Keratinocyte (primary cell): ENCODE measurements around the gene TMPRSS6. TPM values are rescaled to one million over a fixed set of nuclear protein-coding genes. Genes with fewer than 3 reads are reported as not detected.
A peak's percentile ranks its signal among the peaks of the same experiment; 100 is the strongest.

Experiments
- DNase-seq: peaks from one replicate; pipeline ENCODE4 v3.0.0-alpha.2; 2011; ENCODE audit warnings: low read depth, missing footprints, low spot score
- FAIRE-seq: peaks from 2 replicates; lab custom pipeline; 2011; peaks lifted over from hg19 to GRCh38; lab: Jason Lieb, UNC
- H2AFZ ChIP-seq: 2 replicates; pipeline ENCODE4 v1.6.0; 2012; ENCODE audit warnings: low read length, control low read depth, inconsistent platforms; ENCODE audit not compliant: control insufficient read depth
- H3K27ac ChIP-seq: 2 replicates; pipeline ENCODE4 v1.5.1; 2011; ENCODE audit warnings: low read length; ENCODE audit not compliant: control insufficient read depth, insufficient read depth
- H3K27me3 ChIP-seq: 3 replicates; pipeline ENCODE4 v1.6.0; 2011; ENCODE audit warnings: low read length; ENCODE audit not compliant: control insufficient read depth, insufficient read depth; ENCODE audit errors: extremely low read depth
- H3K36me3 ChIP-seq, 2 experiments: 2 replicates in 1 of 2; 3 replicates in 1 of 2; pipeline ENCODE4 v1.5.1; 2011; ENCODE audit warnings: low read length in 2 of 2, mild to moderate bottlenecking in 1 of 2; ENCODE audit not compliant: control insufficient read depth in 2 of 2, insufficient read depth in 2 of 2; ENCODE audit errors: extremely low read depth in 1 of 2
- H3K4me1 ChIP-seq: 3 replicates; pipeline ENCODE4 v1.5.1; 2011; ENCODE audit warnings: low read length; ENCODE audit not compliant: control insufficient read depth, insufficient read depth; ENCODE audit errors: extremely low read depth
- H3K4me2 ChIP-seq: 3 replicates; pipeline ENCODE4 v1.6.0; 2011; ENCODE audit warnings: low read depth, low read length; ENCODE audit not compliant: control insufficient read depth, insufficient read depth; ENCODE audit errors: extremely low read depth
- H3K4me3 ChIP-seq, 3 experiments: fragments of 200-600 bp in 1 of 3; sonication (generic) in 1 of 3; 2 replicates in 2 of 3; 3 replicates in 1 of 3; pipeline ENCODE4 v1.5.1; 2011 to 2016; ENCODE audit warnings: low read length in 3 of 3, mild to moderate bottlenecking in 3 of 3, control low read depth in 2 of 3, inconsistent platforms in 1 of 3, low read depth in 1 of 3, mixed read lengths in 1 of 3, mixed run types in 1 of 3, moderate library complexity in 1 of 3; ENCODE audit not compliant: control insufficient read depth in 2 of 3, insufficient read depth in 2 of 3; ENCODE audit errors: extremely low read depth in 1 of 3
- H3K79me2 ChIP-seq: 2 replicates; pipeline ENCODE4 v1.6.0; 2012; ENCODE audit warnings: low read length; ENCODE audit not compliant: control insufficient read depth, insufficient read depth
- H3K9ac ChIP-seq: 3 replicates; pipeline ENCODE4 v1.6.0; 2011; ENCODE audit warnings: low read length; ENCODE audit not compliant: control insufficient read depth, insufficient read depth; ENCODE audit errors: extremely low read depth
- H3K9me1 ChIP-seq: 3 replicates; pipeline ENCODE4 v1.6.0; 2011; ENCODE audit warnings: low read length; ENCODE audit not compliant: control insufficient read depth, insufficient read depth; ENCODE audit errors: extremely low read depth
- H3K9me3 ChIP-seq: 2 replicates; pipeline ENCODE4 v1.5.1; 2012; ENCODE audit warnings: low read depth, low read length; ENCODE audit not compliant: control insufficient read depth
- H4K20me1 ChIP-seq: 3 replicates; pipeline ENCODE4 v1.6.0; 2011; ENCODE audit warnings: low read length; ENCODE audit not compliant: control insufficient read depth, insufficient read depth; ENCODE audit errors: extremely low read depth
- CTCF ChIP-seq, 3 experiments: IDR thresholded peaks in 1 of 3; conservative IDR thresholded peaks in 1 of 3; optimal IDR thresholded peaks in 1 of 3; 2 replicates in 2 of 3; 3 replicates in 1 of 3; pipeline versions ENCODE3 to v1.5.1; 2011; ENCODE audit warnings: low read length in 3 of 3, mild to moderate bottlenecking in 3 of 3, moderate library complexity in 2 of 3, control low read depth in 1 of 3, inconsistent platforms in 1 of 3; ENCODE audit not compliant: insufficient read depth in 2 of 3; ENCODE audit errors: extremely low read depth in 1 of 3
- EZH2 ChIP-seq: IDR thresholded peaks from one replicate; pipeline ENCODE4 v1.6.1; 2012; ENCODE audit warnings: inconsistent platforms, mild to moderate bottlenecking, low read length, moderate library complexity
- dilution Hi-C: fragments of 300-500 bp; cut with MboI; formaldehyde crosslinking; loops from one replicate; pipeline ENCODE4 v1.7.0; 2020; ENCODE audit warnings: low sequenced_read_pairs; ENCODE audit not compliant: extremely low pct_ligation_motif_present
- polyA plus RNA-seq, 5 experiments: library from polyadenylated mRNA; depleted of rRNA in 3 of 5; stranded (reverse) in 3 of 5; stranded (forward) in 1 of 5; unstranded in 1 of 5; fragments of >200 nt; gene quantifications; 1 replicate in 1 of 5; 2 replicates in 3 of 5; 3 replicates in 1 of 5; pipeline versions ENCODE4 v1.2.1 to v1.2.3, GENCODE V29; 2011 to 2012; ENCODE audit warnings: missing spikeins in 2 of 5, low read depth in 1 of 5, low replicate concordance in 1 of 5

The TMPRSS6 gene
- polyA plus RNA-seq, 1 donor (not counting 4 experiments of a cell fraction or from before 2014, with no cell fraction given): not detected

- no peaks in the 10 kb centered on the region for H4K20me1 ChIP-seq
- FAIRE-seq (peak; percentile 29), DNase-seq (no peak)
- H3K9ac ChIP-seq: no peak overlapping the region
- no peaks in the 10 kb centered on the region for H3K9me1 ChIP-seq
- H3K4me3 ChIP-seq: no peak overlapping the region
- H3K27me3 ChIP-seq: peaks cover 8% of the 10 kb centered on the region
- no peak overlapping the region for H2AFZ ChIP-seq
- no peak overlapping the region for H3K27ac ChIP-seq
- TF ChIP-seq EZH2: no peak
- no peak for TF ChIP-seq CTCF (optimal IDR thresholded peaks at IDR 0.05 in 1 of 3, IDR thresholded peaks at IDR 0.05 in 1 of 3, conservative IDR thresholded peaks at IDR 0.05 in 1 of 3; ENCODE audit: extremely low read depth in 1 of 3, insufficient read depth in 2 of 3, low read length in 3 of 3)
- H3K4me1 ChIP-seq: no peaks in the 10 kb centered on the region
- no peak overlapping the region for H3K4me2 ChIP-seq
- peaks cover 4% of the 10 kb centered on the region for H3K9me3 ChIP-seq
- dilution Hi-C loops: no loop called here
- no peaks in the 10 kb centered on the region for H3K36me3 ChIP-seq
- H3K79me2 ChIP-seq: no peaks in the 10 kb centered on the region
These were observed 48.2 kb upstream of the TMPRSS6 start for GRCh38 chr22:37157516-37158285.

GRCh38 chr22:37156686-37157435 is 47.3 kb upstream of the TMPRSS6 start:
- H3K4me2 ChIP-seq: no peak overlapping the region
- H3K9me3 ChIP-seq: peaks cover 4% of the 10 kb centered on the region
- H2AFZ ChIP-seq: no peak overlapping the region
- peaks cover 8% of the 10 kb centered on the region for H3K27me3 ChIP-seq
- dilution Hi-C loops: no loop called here
- H3K9ac ChIP-seq: no peak overlapping the region
- H3K9me1 ChIP-seq: no peaks in the 10 kb centered on the region
- H3K79me2 ChIP-seq: no peaks in the 10 kb centered on the region
- H4K20me1 ChIP-seq: no peaks in the 10 kb centered on the region
- H3K36me3 ChIP-seq: no peaks in the 10 kb centered on the region
- no peak overlapping the region for H3K27ac ChIP-seq
- H3K4me1 ChIP-seq: no peaks in the 10 kb centered on the region
- no peak overlapping the region for H3K4me3 ChIP-seq
- TF ChIP-seq CTCF (optimal IDR thresholded peaks at IDR 0.05 in 1 of 3, IDR thresholded peaks at IDR 0.05 in 1 of 3, conservative IDR thresholded peaks at IDR 0.05 in 1 of 3; ENCODE audit: extremely low read depth in 1 of 3, insufficient read depth in 2 of 3, low read length in 3 of 3) (no peak), EZH2 (no peak)
- DNase-seq: no peak
- no peak for FAIRE-seq
